Gastrocnemius medialis (tissue), 4 donors: ENCODE results near the gene KDM2B.

Source experiments
- CTCF ChIP-seq, 5 experiments: fragments of 450-650 bp in 3 of 5; fragments of 200-600 bp in 2 of 5; sonication (generic) in 2 of 5; IDR thresholded peaks in 4 of 5; conservative IDR thresholded peaks in 1 of 5; 1 replicate in 4 of 5; 2 replicates in 1 of 5; pipeline ENCODE4 v1.5.1; 2016 to 2019; ENCODE audit warnings: antibody characterized with exemption in 5 of 5, mild to moderate bottlenecking in 3 of 5, moderate library complexity in 3 of 5
- POLR2A ChIP-seq, 2 donors: fragments of 450-650 bp; IDR thresholded peaks; one replicate each; pipeline ENCODE4 v1.6.1; 2017; ENCODE audit warnings: antibody characterized with exemption in 2 of 2, mild to moderate bottlenecking in 2 of 2, moderate library complexity in 2 of 2

- TF ChIP-seq CTCF (IDR thresholded peaks at IDR 0.05 in 4 of 5, conservative IDR thresholded peaks at IDR 0.05 in 1 of 5) (no peak), POLR2A (IDR thresholded peaks at IDR 0.05) (no peak)
Measured at GRCh38 chr12:121628037-121628436, 47.2 kb upstream of the KDM2B start.
